ENCODE data around the gene KDM5B. TPM values are rescaled to one million over a fixed set of nuclear protein-coding genes. Genes with fewer than 3 reads are reported as not detected.

KDM5B gene
- total RNA-seq, 1 experiment from 2014 or later = 71.2 TPM

GRCh38 chr1:202810615-202811295 lies 2.5 kb upstream of the KDM5B start, which contains the start of gene PCAT6:
Gene PCAT6, plus strand, starts transcription at chr1:202810954.
- POLR2A ChIA-PET (ENCODE audit: low non-redundant PET) = no interaction called here
- Histone ChIP-seq H3K9me3 (ENCODE audit: low read depth, low read length, poor library complexity, severe bottlenecking) (no peaks in the 10 kb centered on the region), H3K27me3 (replicated peaks; ENCODE audit: insufficient read depth, low read depth, low read length, poor library complexity) (peaks cover 2% of the 10 kb centered on the region), H3K4me3 (ENCODE audit: low read depth, low read length, poor library complexity, severe bottlenecking) (peak within 1 kb of the TSS; percentile 65), H3K36me3 (ENCODE audit: insufficient read depth, low read length, poor library complexity, severe bottlenecking) (no peaks in the 10 kb centered on the region), H3K4me1 (ENCODE audit: insufficient read depth, low read length, poor library complexity, severe bottlenecking) (peaks cover 5% of the 10 kb centered on the region), H3K27ac (ENCODE audit: low read depth, low read length, poor library complexity, severe bottlenecking) (peak within 1 kb of the TSS; percentile 71)
- peak; percentile 97 for DNase-seq (ENCODE audit: low spot score)
- intact Hi-C loops (cut with micrococcal nuclease; ENCODE audit: unreplicated experiment) = no loop called here
- CTCF ChIA-PET = no interaction called here
- TF ChIP-seq, protein P1, sequence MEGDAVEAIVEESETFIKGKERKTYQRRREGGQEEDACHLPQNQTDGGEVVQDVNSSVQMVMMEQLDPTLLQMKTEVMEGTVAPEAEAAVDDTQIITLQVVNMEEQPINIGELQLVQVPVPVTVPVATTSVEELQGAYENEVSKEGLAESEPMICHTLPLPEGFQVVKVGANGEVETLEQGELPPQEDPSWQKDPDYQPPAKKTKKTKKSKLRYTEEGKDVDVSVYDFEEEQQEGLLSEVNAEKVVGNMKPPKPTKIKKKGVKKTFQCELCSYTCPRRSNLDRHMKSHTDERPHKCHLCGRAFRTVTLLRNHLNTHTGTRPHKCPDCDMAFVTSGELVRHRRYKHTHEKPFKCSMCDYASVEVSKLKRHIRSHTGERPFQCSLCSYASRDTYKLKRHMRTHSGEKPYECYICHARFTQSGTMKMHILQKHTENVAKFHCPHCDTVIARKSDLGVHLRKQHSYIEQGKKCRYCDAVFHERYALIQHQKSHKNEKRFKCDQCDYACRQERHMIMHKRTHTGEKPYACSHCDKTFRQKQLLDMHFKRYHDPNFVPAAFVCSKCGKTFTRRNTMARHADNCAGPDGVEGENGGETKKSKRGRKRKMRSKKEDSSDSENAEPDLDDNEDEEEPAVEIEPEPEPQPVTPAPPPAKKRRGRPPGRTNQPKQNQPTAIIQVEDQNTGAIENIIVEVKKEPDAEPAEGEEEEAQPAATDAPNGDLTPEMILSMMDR (conservative IDR thresholded peaks at IDR 0.05; ENCODE audit: low read depth, low read length) = no peak
- no peak for TF ChIP-seq EZH2 (IDR thresholded peaks at IDR 0.05; ENCODE audit: borderline replicate concordance, low read depth, low read length, poor library complexity, severe bottlenecking)
- BruUV-seq (replicated peaks) = no TSS peak

- Histone ChIP-seq H3K27ac (ENCODE audit: low read depth, low read length, poor library complexity, severe bottlenecking) (no peak overlapping the region), H3K27me3 (replicated peaks; ENCODE audit: insufficient read depth, low read depth, low read length, poor library complexity) (no peaks in the 10 kb centered on the region), H3K36me3 (ENCODE audit: insufficient read depth, low read length, poor library complexity, severe bottlenecking) (no peaks in the 10 kb centered on the region), H3K9me3 (ENCODE audit: low read depth, low read length, poor library complexity, severe bottlenecking) (no peaks in the 10 kb centered on the region), H3K4me3 (ENCODE audit: low read depth, low read length, poor library complexity, severe bottlenecking) (peak overlapping the region; percentile 65), H3K4me1 (ENCODE audit: insufficient read depth, low read length, poor library complexity, severe bottlenecking) (peaks cover 9% of the 10 kb centered on the region)
- BruUV-seq (replicated peaks) = no TSS peak
- POLR2A ChIA-PET (ENCODE audit: low non-redundant PET) = no interaction called here
- TF ChIP-seq, protein P1 (conservative IDR thresholded peaks at IDR 0.05; ENCODE audit: low read depth, low read length) = no peak
- no peak for TF ChIP-seq EZH2 (IDR thresholded peaks at IDR 0.05; ENCODE audit: borderline replicate concordance, low read depth, low read length, poor library complexity, severe bottlenecking)
- intact Hi-C loops (cut with micrococcal nuclease; ENCODE audit: unreplicated experiment) = no loop called here
- no peak for DNase-seq (ENCODE audit: low spot score)
- CTCF ChIA-PET = no interaction called here
Measured at GRCh38 chr1:202810193-202810614, 2.0 kb upstream of the KDM5B start.

- CTCF ChIA-PET = interaction anchor here (0.6 kb wide), 1 partner anchor 1587 kb away, joined by 4 read pairs; no protein-coding TSS in a partner anchor
- Histone ChIP-seq H3K4me1 (ENCODE audit: insufficient read depth, low read length, poor library complexity, severe bottlenecking) (peaks cover 14% of the 10 kb centered on the region), H3K27ac (ENCODE audit: low read depth, low read length, poor library complexity, severe bottlenecking) (no peak overlapping the region), H3K9me3 (ENCODE audit: low read depth, low read length, poor library complexity, severe bottlenecking) (no peaks in the 10 kb centered on the region), H3K36me3 (ENCODE audit: insufficient read depth, low read length, poor library complexity, severe bottlenecking) (no peaks in the 10 kb centered on the region), H3K27me3 (replicated peaks; ENCODE audit: insufficient read depth, low read depth, low read length, poor library complexity) (no peaks in the 10 kb centered on the region), H3K4me3 (ENCODE audit: low read depth, low read length, poor library complexity, severe bottlenecking) (peak overlapping the region; percentile 65)
- no TSS peak for BruUV-seq (replicated peaks)
- POLR2A ChIA-PET (ENCODE audit: low non-redundant PET) = no interaction called here
- intact Hi-C loops (cut with micrococcal nuclease; ENCODE audit: unreplicated experiment) = no loop called here
- no peak for TF ChIP-seq EZH2 (IDR thresholded peaks at IDR 0.05; ENCODE audit: borderline replicate concordance, low read depth, low read length, poor library complexity, severe bottlenecking)
- TF ChIP-seq, protein P1 (conservative IDR thresholded peaks at IDR 0.05; ENCODE audit: low read depth, low read length) = no peak
- no peak for DNase-seq (ENCODE audit: low spot score)
Measured at GRCh38 chr1:202809597-202810159, 1.5 kb upstream of the KDM5B start.
